ENCODE measurements around the gene COG6. TPM values are rescaled to one million over a fixed set of nuclear protein-coding genes. Genes with fewer than 3 reads are reported as not detected.

Gene COG6
- total RNA-seq, 1 experiment from 2014 or later, result 24.3 TPM

GRCh38 chr13:39768962-39769361, 113.5 kb downstream of the COG6 start:
- no peak overlapping the region for H3K4me3 ChIP-seq (ENCODE audit: low read depth in 2 of 2, low read length in 2 of 2)
- ChIA-PET POLR2A (no interaction called here), CTCF (no interaction called here)
- H3K36me3 ChIP-seq (ENCODE audit: control insufficient read depth, insufficient read depth, low read length), result no peaks in the 10 kb centered on the region
- intact Hi-C loops (cut with micrococcal nuclease; ENCODE audit: unreplicated experiment), result no loop called here
- no peak for DNase-seq (ENCODE audit: low read depth, low spot score)
- no peaks in the 10 kb centered on the region for H3K27me3 ChIP-seq (ENCODE audit: control insufficient read depth, insufficient read depth, low read length)
- in situ Hi-C loops (cut with HindIII; ENCODE audit: low pct_unique_long_range_greater_than_20kb, low sequenced_read_pairs), result no loop called here
- no peaks in the 10 kb centered on the region for H3K9me3 ChIP-seq (ENCODE audit: control insufficient read depth, insufficient read depth, low read depth, low read length)
- H3K27ac ChIP-seq (ENCODE audit: low read length), result no peak overlapping the region
- no peak for ATAC-seq
- BruUV-seq (replicated peaks), result no TSS peak
- no peak for TF ChIP-seq TCF7L2 (IDR thresholded peaks at IDR 0.05; ENCODE audit: low read depth, low read length)
- TF ChIP-seq, protein P1, sequence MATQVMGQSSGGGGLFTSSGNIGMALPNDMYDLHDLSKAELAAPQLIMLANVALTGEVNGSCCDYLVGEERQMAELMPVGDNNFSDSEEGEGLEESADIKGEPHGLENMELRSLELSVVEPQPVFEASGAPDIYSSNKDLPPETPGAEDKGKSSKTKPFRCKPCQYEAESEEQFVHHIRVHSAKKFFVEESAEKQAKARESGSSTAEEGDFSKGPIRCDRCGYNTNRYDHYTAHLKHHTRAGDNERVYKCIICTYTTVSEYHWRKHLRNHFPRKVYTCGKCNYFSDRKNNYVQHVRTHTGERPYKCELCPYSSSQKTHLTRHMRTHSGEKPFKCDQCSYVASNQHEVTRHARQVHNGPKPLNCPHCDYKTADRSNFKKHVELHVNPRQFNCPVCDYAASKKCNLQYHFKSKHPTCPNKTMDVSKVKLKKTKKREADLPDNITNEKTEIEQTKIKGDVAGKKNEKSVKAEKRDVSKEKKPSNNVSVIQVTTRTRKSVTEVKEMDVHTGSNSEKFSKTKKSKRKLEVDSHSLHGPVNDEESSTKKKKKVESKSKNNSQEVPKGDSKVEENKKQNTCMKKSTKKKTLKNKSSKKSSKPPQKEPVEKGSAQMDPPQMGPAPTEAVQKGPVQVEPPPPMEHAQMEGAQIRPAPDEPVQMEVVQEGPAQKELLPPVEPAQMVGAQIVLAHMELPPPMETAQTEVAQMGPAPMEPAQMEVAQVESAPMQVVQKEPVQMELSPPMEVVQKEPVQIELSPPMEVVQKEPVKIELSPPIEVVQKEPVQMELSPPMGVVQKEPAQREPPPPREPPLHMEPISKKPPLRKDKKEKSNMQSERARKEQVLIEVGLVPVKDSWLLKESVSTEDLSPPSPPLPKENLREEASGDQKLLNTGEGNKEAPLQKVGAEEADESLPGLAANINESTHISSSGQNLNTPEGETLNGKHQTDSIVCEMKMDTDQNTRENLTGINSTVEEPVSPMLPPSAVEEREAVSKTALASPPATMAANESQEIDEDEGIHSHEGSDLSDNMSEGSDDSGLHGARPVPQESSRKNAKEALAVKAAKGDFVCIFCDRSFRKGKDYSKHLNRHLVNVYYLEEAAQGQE (IDR thresholded peaks at IDR 0.05; ENCODE audit: insufficient read depth in 1 of 2, low read depth in 2 of 2, low read length in 1 of 2), result no peak
- no peak for TF ChIP-seq SIN3A (IDR thresholded peaks at IDR 0.05; ENCODE audit: borderline replicate concordance, insufficient read depth, low read depth, low read length)
- TF ChIP-seq, protein P2, sequence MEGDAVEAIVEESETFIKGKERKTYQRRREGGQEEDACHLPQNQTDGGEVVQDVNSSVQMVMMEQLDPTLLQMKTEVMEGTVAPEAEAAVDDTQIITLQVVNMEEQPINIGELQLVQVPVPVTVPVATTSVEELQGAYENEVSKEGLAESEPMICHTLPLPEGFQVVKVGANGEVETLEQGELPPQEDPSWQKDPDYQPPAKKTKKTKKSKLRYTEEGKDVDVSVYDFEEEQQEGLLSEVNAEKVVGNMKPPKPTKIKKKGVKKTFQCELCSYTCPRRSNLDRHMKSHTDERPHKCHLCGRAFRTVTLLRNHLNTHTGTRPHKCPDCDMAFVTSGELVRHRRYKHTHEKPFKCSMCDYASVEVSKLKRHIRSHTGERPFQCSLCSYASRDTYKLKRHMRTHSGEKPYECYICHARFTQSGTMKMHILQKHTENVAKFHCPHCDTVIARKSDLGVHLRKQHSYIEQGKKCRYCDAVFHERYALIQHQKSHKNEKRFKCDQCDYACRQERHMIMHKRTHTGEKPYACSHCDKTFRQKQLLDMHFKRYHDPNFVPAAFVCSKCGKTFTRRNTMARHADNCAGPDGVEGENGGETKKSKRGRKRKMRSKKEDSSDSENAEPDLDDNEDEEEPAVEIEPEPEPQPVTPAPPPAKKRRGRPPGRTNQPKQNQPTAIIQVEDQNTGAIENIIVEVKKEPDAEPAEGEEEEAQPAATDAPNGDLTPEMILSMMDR (IDR thresholded peaks at IDR 0.05), result no peak
- no peak for TF ChIP-seq POLR2AphosphoS5 (IDR thresholded peaks at IDR 0.05; ENCODE audit: low read depth, low read length)
- no peaks in the 10 kb centered on the region for H3K4me1 ChIP-seq (ENCODE audit: control insufficient read depth, insufficient read depth, low read length)

DNA sequence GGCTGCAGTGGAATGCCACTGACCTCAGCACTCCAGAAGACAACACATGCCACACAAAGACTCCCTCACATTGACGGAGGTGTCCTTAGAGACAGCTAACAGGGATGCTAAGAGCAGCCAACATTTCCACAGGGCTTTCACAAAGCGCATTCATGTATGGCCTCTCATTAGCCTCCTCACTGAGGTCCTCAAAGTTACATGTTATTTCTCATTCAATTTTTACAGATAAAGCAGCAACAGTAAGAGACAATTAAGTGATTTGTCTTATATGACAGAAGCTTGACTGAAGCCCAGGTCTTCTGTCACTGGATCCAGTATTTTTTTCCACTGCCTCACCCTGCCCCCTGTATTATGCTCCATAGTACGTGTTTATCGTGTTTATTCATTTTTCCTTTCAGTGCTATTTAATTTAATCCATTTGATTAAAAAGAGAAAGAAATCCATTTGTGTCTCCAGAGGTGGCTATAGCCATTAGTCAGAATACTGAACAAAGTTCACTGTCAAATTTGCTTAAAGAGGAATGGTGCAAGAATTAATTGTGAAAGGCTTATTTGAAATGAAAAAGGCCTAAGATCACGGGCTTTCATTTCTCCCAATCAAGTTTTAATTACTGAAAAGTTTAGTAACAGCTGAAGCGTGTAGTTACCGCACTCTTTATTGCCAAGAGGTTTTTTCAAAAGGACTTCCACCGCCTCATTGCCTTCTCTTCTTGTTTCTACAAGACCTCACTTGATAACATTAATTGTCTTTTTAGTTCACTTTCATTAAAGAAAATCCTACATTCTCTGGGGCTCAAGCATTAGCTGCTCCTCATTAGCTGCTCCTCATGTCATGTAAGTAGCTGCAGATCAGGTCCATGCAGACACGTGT, 115.0 kb downstream of the COG6 start:
- POLR2A ChIA-PET, result no interaction called here
- BruUV-seq (replicated peaks), result no TSS peak
- CTCF ChIA-PET, result no interaction called here
- Histone ChIP-seq H3K27ac (ENCODE audit: low read length) (no peak overlapping the region), H3K4me1 (ENCODE audit: control insufficient read depth, insufficient read depth, low read length) (no peaks in the 10 kb centered on the region), H3K36me3 (ENCODE audit: control insufficient read depth, insufficient read depth, low read length) (no peaks in the 10 kb centered on the region), H3K9me3 (ENCODE audit: control insufficient read depth, insufficient read depth, low read depth, low read length) (no peaks in the 10 kb centered on the region), H3K27me3 (ENCODE audit: control insufficient read depth, insufficient read depth, low read length) (no peaks in the 10 kb centered on the region), H3K4me3 (ENCODE audit: low read depth in 2 of 2, low read length in 2 of 2) (no peak overlapping the region)
- no peak for DNase-seq (ENCODE audit: low read depth, low spot score)
- TF ChIP-seq, protein P1 (IDR thresholded peaks at IDR 0.05; ENCODE audit: insufficient read depth in 1 of 2, low read depth in 2 of 2, low read length in 1 of 2), result no peak
- TF ChIP-seq, protein P2 (IDR thresholded peaks at IDR 0.05), result no peak
- TF ChIP-seq SIN3A (IDR thresholded peaks at IDR 0.05; ENCODE audit: borderline replicate concordance, insufficient read depth, low read depth, low read length) (no peak), TCF7L2 (IDR thresholded peaks at IDR 0.05; ENCODE audit: low read depth, low read length) (no peak), POLR2AphosphoS5 (IDR thresholded peaks at IDR 0.05; ENCODE audit: low read depth, low read length) (no peak)
- intact Hi-C loops (cut with micrococcal nuclease; ENCODE audit: unreplicated experiment) (no loop called here), in situ Hi-C loops (cut with HindIII; ENCODE audit: low pct_unique_long_range_greater_than_20kb, low sequenced_read_pairs) (no loop called here)
- ATAC-seq, result no peak

Measured in Panc1 (cell line).